Endodermal cell (in vitro differentiated cells): ENCODE data around the gene LDLRAD4. TPM values are rescaled to one million over a fixed set of nuclear protein-coding genes. Genes with fewer than 3 reads are reported as not detected.

Experiments used
- DNase-seq: peaks from one replicate; pipeline ENCODE4 v3.0.0-alpha.2; 2017
- H3K27ac ChIP-seq: 2 replicates; pipeline ENCODE4 v1.5.1; 2013; ENCODE audit warnings: mild to moderate bottlenecking, low read depth, low read length, moderate library complexity
- H3K27me3 ChIP-seq: 2 replicates; pipeline ENCODE4 v1.6.1; 2013; ENCODE audit warnings: mild to moderate bottlenecking, low read length, moderate library complexity; ENCODE audit not compliant: insufficient read depth, control insufficient read depth, poor library complexity, severe bottlenecking
- H3K36me3 ChIP-seq: 2 replicates; pipeline ENCODE4 v1.7.0; 2013; ENCODE audit warnings: mild to moderate bottlenecking, low read length, moderate library complexity; ENCODE audit not compliant: control insufficient read depth, insufficient read depth
- H3K4me1 ChIP-seq: one replicate; pipeline ENCODE4 v1.7.0; 2013; ENCODE audit warnings: low read length; ENCODE audit not compliant: control insufficient read depth, insufficient read depth
- H3K4me3 ChIP-seq: 2 replicates; pipeline ENCODE4 v1.5.1; 2013; ENCODE audit warnings: mild to moderate bottlenecking, low read length, moderate library complexity
- H3K9ac ChIP-seq: 2 replicates; pipeline ENCODE4 v1.6.1; 2013; ENCODE audit warnings: mild to moderate bottlenecking, low read length, moderate library complexity; ENCODE audit not compliant: poor library complexity, severe bottlenecking; ENCODE audit errors: extremely low read depth
- H3K9me3 ChIP-seq: 2 replicates; pipeline ENCODE4 v1.6.1; 2013; ENCODE audit warnings: mild to moderate bottlenecking, low read length, moderate library complexity; ENCODE audit not compliant: control insufficient read depth
- H3K27ac Mint-ChIP-seq: 2 replicates; pipeline ENCODE4 v1.8.0; 2020; ENCODE audit warnings: mixed read lengths
- H3K27me3 Mint-ChIP-seq: 2 replicates; pipeline ENCODE4 v1.8.0; 2021; ENCODE audit warnings: mild to moderate bottlenecking, mixed read lengths; ENCODE audit not compliant: insufficient read depth
- H3K36me3 Mint-ChIP-seq: 2 replicates; pipeline ENCODE4 v1.8.0; 2020; ENCODE audit warnings: low read depth, mixed read lengths
- H3K4me1 Mint-ChIP-seq: 2 replicates; pipeline ENCODE4 v1.8.0; 2020; ENCODE audit warnings: mixed read lengths
- H3K4me3 Mint-ChIP-seq: 2 replicates; pipeline ENCODE4 v1.8.0; 2020; ENCODE audit warnings: mild to moderate bottlenecking, moderate library complexity, mixed read lengths
- H3K9me3 Mint-ChIP-seq: 2 replicates; pipeline ENCODE4 v1.8.0; 2020; ENCODE audit warnings: mild to moderate bottlenecking, mixed read lengths
- CTCF ChIP-seq: fragments of 200-600 bp; sonication (generic); conservative IDR thresholded peaks from 2 replicates; pipeline ENCODE4 v1.5.0; 2021; ENCODE audit warnings: antibody characterized with exemption, mild to moderate bottlenecking
- WGBS, 2 experiments: methylation state at CpG; one replicate each; pipeline versions ENCODE4 v1.1.5 to v1.1.7; 2013; ENCODE audit warnings: missing lambda C conversion rate in 2 of 2, mixed read lengths in 1 of 2; ENCODE audit not compliant: insufficient coverage in 1 of 2, insufficient read length in 1 of 2; 5-methylcytosine and 5-hydroxymethylcytosine counted together
- microRNA-seq: library from miRNA; unstranded; fragments of <30 nt; microRNA quantifications from one replicate; pipeline ENCODE4 v1.2.0, GENCODE V29; 2020; ENCODE audit warnings: borderline microRNAs expressed
- total RNA-seq, 2 donors: library from RNA; stranded (reverse); fragmentation: NEBNext Ultra II Directional in 1 of 2; extraction: Animal tissue kit (Norgen Biotek cat#: 25700) in 1 of 2; gene quantifications; 2 replicates in 1 of 2; 3 replicates in 1 of 2; pipeline ENCODE4 v1.2.1, GENCODE V29; 2021

LDLRAD4 gene
- total RNA-seq, 2 donors from 2014 or later = 14.9 to 15.1 TPM

- Mint-ChIP-seq H3K4me1 (no peaks in the 10 kb centered on the region), H3K27me3 (no peaks in the 10 kb centered on the region), H3K9me3 (peaks cover 84% of the 10 kb centered on the region), H3K27ac (no peak overlapping the region), H3K36me3 (peaks cover 66% of the 10 kb centered on the region), H3K4me3 (no peak overlapping the region)
- Histone ChIP-seq H3K9me3 (peaks cover 89% of the 10 kb centered on the region), H3K4me3 (peak overlapping the region; percentile 64), H3K4me1 (no peaks in the 10 kb centered on the region), H3K27ac (no peak overlapping the region), H3K36me3 (peaks cover 17% of the 10 kb centered on the region), H3K27me3 (no peaks in the 10 kb centered on the region), H3K9ac (no peak overlapping the region)
- no peak for TF ChIP-seq CTCF
- no peak for DNase-seq
- WGBS, 2 experiments = 100% methylated on average over 1 of the region's 1 CpG; no CpG with 5 or more reads in 1 of the 2 experiments
Observed at GRCh38 chr18:13700153-13700552, 481.6 kb downstream of the LDLRAD4 start.

Small RNA genes lying within 50 kb of the gene (microRNA-seq; reads per million reads assigned to microRNA genes)
- gene MIR4526 = not detected
- gene MIR5190 = not detected

Other genes with a start within 250 kb of the LDLRAD4 start
- 10 to 100 TPM; 26.4 to 35.6 TPM for gene CEP192, start 227.4 kb upstream of the LDLRAD4 start, total RNA-seq